Urinary bladder (tissue), 4 donors: Measurements from ENCODE around the gene NRGN. TPM values are rescaled to one million over a fixed set of nuclear protein-coding genes. Genes with fewer than 3 reads are reported as not detected.

Experiments
- DNase-seq: peaks from one replicate; pipeline ENCODE4 v3.0.0-alpha.2; 2015; ENCODE audit errors: extremely low spot score
- H3K27ac ChIP-seq: one replicate; pipeline ENCODE4 v1.5.1; 2013; ENCODE audit warnings: low read depth, mild to moderate bottlenecking, moderate library complexity
- H3K36me3 ChIP-seq: one replicate; pipeline ENCODE4 v1.6.1; 2013; ENCODE audit warnings: mild to moderate bottlenecking, moderate library complexity; ENCODE audit not compliant: insufficient read depth
- H3K4me1 ChIP-seq: one replicate; pipeline ENCODE4 v1.6.1; 2013; ENCODE audit warnings: mild to moderate bottlenecking, moderate library complexity; ENCODE audit not compliant: insufficient read depth
- H3K4me3 ChIP-seq: one replicate; pipeline ENCODE4 v1.5.1; 2013; ENCODE audit warnings: low read depth, low read length
- WGBS: extraction: QIAGEN DNeasy Blood & Tissue Kit; methylation state at CpG from one replicate; pipeline ENCODE4 v1.1.7; 2013; 5-methylcytosine and 5-hydroxymethylcytosine counted together
- polyA plus RNA-seq: library from polyadenylated mRNA; stranded (reverse); fragments of 200-250 nt; gene quantifications from one replicate; pipeline ENCODE4 v1.2.3, GENCODE V29; 2013
- total RNA-seq: library from RNA; depleted of rRNA; stranded (reverse); fragments of >200 nt; gene quantifications from one replicate; pipeline ENCODE4 v1.2.3, GENCODE V29; 2014
- donor health status: healthy with polysubstance abuse.
- donor health status: healthy.

NRGN gene
- total and polyA plus RNA-seq, 2 donors = 0.37 to 5.1 TPM

DNA sequence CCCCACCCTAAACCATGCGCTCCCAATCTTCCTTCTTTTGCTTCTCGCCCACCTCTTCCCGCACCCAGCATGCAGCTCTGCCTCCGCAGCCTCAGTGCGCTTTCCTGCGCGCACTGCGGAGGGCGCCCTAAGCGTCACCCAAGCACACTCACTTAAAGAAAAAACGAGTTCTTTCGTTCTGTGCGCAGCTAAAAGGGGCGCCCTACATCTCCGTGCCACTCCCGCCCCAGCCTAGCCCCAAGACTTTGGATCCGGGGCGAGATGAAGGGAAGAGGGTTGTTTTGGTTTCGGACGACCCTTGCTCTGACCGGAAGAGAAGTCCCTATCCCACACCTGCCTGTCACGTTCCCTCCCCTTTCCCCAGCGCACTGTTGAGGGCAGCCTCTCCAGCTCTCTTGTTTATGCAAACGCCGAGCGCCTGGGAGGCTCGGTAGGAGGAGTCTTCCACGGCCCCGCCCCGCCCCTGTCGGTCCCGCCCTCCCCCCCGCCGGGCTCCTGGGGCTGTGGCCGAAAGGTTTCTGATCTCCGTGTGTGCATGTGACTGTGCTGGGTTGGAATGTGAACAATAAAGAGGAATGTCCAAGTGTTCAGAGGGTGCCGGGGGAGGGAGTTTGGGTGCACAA lies 7.0 kb downstream of the NRGN start:
- 3% methylated on average over 37 of the region's 37 CpGs for WGBS
- no peak for DNase-seq
- peak overlapping the region; percentile 21 for H3K4me3 ChIP-seq
- no peaks in the 10 kb centered on the region for H3K36me3 ChIP-seq
- H3K27ac ChIP-seq = peak overlapping the region; percentile 26
- H3K4me1 ChIP-seq = no peaks in the 10 kb centered on the region

DNA sequence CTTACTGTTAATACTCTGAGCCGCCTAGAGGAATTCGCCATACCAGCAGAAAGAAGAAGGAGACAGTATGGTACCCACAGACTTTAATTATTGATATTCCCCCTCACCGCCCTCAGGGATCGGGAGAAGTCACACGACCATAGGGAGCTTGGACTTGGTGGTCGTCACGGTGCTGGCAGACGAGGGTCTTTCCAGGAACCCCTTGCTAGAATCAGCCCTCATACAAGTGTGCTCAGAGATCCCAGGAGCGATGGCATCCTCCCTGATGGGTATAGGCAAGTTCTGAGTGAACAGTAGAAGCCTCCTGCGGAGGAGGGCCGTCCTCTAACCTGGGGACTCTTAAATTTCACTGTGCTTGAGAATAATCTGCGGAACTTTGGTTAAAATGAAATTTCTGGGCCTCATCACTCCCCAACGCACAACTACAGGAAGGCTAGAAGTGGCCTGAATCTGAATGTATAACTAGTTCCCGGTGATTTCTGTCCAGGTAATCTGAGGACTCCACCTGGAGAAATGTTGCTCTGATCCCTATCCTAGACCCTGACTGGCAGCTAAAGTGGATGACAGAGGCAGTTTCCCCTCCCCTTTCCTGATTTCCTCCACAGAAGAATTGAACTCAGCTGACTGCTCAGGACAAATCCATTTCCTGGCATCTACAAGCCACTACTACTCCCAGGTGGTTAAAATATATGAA lies 7.8 kb downstream of the NRGN start:
- DNase-seq = no peak
- no peaks in the 10 kb centered on the region for H3K4me1 ChIP-seq
- WGBS = 37% methylated on average over 14 of the region's 14 CpGs
- no peak overlapping the region for H3K27ac ChIP-seq
- H3K36me3 ChIP-seq = no peaks in the 10 kb centered on the region
- no peak overlapping the region for H3K4me3 ChIP-seq

DNA sequence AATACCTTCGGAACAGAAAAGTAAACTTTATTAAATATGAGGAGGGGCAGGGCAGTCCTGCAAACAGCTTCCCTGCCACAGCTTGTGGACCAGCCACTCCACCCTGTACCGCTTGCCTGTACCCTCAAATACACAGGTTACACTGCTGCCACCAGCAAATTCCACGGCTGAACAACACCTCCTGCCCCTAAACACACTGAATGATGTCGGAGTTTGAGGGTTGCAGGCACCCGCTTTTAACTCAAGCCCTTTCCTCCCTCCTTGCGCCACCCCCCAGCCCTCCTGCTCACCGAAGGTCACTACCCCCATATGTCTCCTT lies 8.3 kb downstream of the NRGN start:
- WGBS = 31% methylated on average over 7 of the region's 7 CpGs
- no peaks in the 10 kb centered on the region for H3K4me1 ChIP-seq
- DNase-seq = no peak
- H3K36me3 ChIP-seq = no peaks in the 10 kb centered on the region
- H3K27ac ChIP-seq = peak overlapping the region; percentile 13
- no peak overlapping the region for H3K4me3 ChIP-seq

DNA sequence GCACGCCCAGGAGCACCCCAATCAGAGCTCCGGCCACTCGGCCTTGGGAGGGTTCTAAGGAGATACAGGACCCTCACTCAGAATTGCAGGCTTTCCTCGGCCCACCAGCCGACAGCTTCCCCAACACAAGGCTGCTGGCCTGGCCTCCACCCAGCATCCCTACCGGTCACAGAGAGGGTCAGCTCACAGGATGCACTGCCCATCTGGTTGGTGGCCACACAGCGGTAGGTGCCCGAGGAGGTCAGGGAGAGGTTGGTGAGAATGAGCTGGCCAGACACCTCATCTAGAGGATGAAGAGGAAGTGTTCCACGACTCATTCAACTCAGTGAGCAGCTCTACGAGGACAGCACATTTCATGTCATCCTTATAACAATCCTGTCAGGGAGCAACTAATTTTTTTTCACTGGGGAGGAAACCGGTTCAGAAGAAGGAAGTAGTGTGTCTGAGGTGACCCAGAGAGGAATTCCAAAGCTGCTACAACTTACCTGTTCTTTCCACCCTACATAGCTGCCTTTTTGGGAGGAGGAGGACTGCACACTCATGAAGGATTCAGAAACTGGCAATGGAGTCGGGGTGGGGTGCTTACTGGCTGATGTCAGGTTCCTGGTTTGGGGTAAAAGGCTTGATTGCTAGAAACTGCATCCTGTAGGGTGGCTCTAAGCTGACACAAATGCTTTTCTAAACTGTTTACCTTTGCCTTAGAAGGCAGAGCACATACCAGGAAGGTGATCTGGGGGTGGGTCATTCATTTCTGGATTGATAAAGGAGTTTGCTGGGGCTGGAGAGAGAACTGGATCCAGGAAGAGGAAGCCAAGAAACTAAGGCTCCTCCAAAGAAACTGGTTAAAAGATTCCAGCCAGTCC lies 9.0 kb downstream of the NRGN start:
- Histone ChIP-seq H3K36me3 (no peaks in the 10 kb centered on the region), H3K4me1 (no peaks in the 10 kb centered on the region), H3K4me3 (no peak overlapping the region), H3K27ac (peak overlapping the region; percentile 13)
- 21% methylated on average over 12 of the region's 12 CpGs for WGBS
- no peak for DNase-seq

DNA sequence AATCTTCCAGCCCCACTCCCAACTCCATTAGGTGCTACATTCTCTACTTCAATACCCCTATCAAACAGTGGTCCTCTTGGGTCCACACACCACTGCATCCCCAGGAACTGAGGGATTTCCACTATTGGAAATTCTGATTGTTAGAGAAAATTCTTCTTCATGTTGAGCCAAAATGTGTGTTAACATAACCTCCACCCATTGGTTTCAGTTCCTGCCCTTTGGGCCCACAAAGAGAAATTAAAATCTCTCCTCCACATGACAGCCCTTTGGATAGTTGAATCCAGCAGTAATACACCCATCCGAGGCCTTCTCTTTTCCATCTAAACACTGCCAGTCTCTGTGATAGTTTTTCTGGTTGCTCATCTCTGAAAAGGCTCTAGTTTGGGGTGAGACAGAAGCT lies 10.2 kb downstream of the NRGN start:
- Histone ChIP-seq H3K4me3 (no peak overlapping the region), H3K27ac (no peak overlapping the region), H3K4me1 (no peaks in the 10 kb centered on the region), H3K36me3 (no peaks in the 10 kb centered on the region)
- WGBS = 55% methylated on average over 1 of the region's 1 CpG
- DNase-seq = no peak

DNA sequence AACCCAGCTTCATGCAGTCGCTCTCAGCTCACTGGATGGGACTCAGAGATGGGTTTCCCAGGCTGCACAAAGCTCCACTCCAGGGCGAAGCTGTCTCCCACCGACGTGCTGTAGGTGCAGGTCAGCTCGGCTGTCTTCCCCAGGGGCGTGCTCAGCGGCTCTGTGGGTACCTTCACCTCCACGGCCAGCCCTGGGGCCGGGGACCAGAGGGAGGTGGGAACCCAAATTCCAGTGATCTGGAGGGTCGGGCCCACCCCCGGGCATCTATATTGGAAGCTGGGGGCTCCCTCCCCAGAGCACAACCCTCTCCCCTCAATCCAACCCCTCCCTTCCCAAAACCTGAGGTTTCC lies 11.6 kb downstream of the NRGN start:
- H3K36me3 ChIP-seq = no peaks in the 10 kb centered on the region
- peak overlapping the region; percentile 89 for H3K27ac ChIP-seq
- H3K4me1 ChIP-seq = no peaks in the 10 kb centered on the region
- WGBS = 27% methylated on average over 11 of the region's 11 CpGs
- H3K4me3 ChIP-seq = peak overlapping the region; percentile 17
- DNase-seq = no peak

DNA sequence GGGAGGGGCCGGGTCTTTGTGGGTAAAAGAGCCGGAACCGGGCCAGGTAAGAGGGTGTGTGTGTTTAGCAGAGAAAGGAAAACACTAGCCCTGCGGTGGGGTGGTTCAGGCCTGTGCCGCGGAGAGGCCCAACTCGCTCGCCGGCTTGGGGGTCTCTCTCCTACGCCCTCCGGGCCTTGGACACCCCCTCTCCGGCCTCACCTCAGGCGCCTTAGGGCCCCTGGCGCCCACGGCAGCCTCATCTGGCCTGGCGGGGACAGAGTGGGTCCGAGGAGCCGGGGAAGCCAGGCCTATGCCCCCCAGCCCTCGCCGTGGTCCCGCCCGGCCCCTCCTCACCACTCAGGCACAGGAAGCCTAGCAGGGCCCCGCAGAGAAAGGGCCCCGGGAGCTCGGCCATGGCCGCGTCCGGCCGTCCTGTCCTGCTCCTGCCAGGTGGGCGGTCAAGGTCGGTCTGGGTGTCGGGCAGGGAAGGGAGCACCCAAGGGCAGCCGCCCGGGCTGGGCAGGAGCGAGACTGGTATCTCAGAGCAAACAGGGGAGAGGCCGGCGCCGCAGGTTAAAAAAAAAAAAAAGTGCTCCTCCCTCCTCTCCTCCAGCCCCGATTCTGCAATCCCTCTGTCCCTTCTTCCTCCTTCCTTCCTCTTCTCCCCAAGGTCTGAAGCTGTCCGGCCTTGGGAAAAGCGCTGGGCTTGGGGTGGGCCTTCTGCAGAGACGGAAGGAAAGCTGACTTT lies 12.2 kb downstream of the NRGN start, which contains the start of gene VSIG2:
Gene VSIG2, minus strand, starts transcription at position 515 of the 730 bp plus-strand sequence. Its CDS starts 118 bp downstream, at position 397.
- WGBS = 25% methylated on average over 42 of the region's 42 CpGs
- Histone ChIP-seq H3K27ac (peak within 1 kb of the TSS; percentile 89), H3K4me3 (peak within 1 kb of the TSS; percentile 17), H3K36me3 (no peaks in the 10 kb centered on the region), H3K4me1 (no peaks in the 10 kb centered on the region)
- DNase-seq = no peak

DNA sequence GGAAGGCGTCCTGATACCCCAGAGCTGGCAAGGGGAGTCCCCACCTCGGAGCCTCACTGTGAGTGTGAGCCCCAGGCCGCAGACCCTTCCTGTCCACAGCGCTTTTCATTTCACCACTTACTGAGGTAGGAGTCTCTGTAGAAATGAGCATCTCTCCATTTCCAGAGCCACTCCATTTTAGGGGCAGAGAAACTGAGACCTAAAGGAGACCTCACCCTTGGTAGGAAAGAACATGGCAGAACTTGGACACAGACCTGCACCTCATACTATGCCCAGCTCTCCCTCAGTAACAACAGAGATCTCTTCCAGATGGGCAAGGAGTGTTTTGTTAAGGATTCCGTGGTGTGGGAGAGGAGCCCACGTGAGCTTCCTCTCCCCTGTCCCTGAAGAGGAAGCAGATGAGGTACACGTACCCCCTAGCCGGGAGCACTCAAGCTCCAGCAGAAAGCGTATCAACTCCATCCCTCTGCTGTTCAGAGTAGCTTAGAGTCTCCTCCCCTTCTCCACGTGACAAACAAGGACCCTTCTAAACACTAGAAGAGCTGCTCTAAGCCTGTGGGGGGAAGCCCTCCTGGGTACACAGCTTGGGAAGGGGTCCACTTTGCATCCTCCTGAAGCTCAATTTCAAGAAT lies 12.8 kb downstream of the NRGN start:
- WGBS = 26% methylated on average over 10 of the region's 10 CpGs
- DNase-seq = no peak
- Histone ChIP-seq H3K27ac (no peak overlapping the region), H3K4me3 (no peak overlapping the region), H3K36me3 (no peaks in the 10 kb centered on the region), H3K4me1 (no peaks in the 10 kb centered on the region)

DNA sequence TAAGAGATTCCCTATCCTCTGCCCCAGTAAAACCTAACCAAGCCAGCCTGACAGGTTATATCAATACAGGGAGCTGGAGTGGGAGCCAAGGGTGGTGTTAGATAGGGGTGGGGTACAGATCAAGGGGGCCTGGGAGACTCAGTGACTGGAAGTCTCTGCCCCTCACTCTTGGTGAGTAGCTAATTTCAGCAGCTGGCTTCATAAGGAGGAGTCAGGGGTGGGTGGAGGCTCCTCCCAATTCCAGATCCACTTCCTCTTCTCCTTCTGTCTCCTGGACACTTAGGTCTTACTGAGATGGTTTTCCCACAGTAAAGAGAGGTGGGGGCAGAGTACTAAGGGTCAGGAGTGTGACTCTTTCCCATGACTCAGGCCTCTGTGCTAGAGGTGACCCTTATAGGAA lies 13.5 kb downstream of the NRGN start:
- no peaks in the 10 kb centered on the region for H3K4me1 ChIP-seq
- no peaks in the 10 kb centered on the region for H3K36me3 ChIP-seq
- no peak overlapping the region for H3K27ac ChIP-seq
- no peak overlapping the region for H3K4me3 ChIP-seq
- no peak for DNase-seq

DNA sequence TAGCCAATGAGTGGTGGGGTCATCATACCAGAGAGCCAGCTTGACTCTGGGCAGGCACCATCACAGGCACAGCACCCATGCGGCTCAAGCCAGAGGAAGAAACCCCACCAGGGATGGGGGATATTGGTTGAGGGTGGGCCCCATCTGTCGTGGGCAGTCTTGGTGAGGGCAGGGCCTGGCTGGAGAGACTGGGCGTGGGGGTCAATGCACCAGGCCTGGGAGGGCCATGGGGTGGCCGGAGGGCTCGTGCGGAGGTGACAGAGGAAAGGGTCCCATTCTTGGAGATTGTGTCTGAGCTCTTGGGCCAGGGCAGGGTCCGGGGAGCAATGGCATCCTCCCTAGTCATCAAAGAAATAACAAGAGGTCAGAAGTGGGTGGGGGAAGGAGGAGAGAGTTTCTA lies 13.9 kb downstream of the NRGN start:
- no peaks in the 10 kb centered on the region for H3K36me3 ChIP-seq
- no peak overlapping the region for H3K4me3 ChIP-seq
- 78% methylated on average over 7 of the region's 7 CpGs for WGBS
- no peak overlapping the region for H3K27ac ChIP-seq
- H3K4me1 ChIP-seq = no peaks in the 10 kb centered on the region
- DNase-seq = no peak

DNA sequence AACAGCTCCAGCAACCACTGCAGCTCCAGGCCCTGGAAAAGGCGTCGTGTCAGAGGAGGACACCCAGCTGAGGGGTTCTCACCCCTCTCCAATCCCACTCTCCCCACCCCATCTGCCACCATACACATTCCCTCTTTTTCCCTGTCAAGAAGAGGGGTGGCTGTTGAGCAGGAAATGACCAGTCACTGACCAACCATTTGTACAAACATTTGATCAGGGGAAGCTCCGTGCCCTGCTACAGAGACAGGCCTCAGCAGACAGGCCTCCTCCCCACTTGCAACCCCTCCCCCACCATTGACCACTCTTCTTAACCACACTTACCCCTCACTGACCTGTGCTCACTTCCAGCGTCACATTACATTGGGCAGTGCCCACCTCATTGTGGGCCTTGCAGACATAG lies 14.6 kb downstream of the NRGN start:
- no peak for DNase-seq
- 54% methylated on average over 4 of the region's 4 CpGs for WGBS
- Histone ChIP-seq H3K36me3 (no peaks in the 10 kb centered on the region), H3K4me3 (no peak overlapping the region), H3K27ac (no peak overlapping the region), H3K4me1 (no peaks in the 10 kb centered on the region)

DNA sequence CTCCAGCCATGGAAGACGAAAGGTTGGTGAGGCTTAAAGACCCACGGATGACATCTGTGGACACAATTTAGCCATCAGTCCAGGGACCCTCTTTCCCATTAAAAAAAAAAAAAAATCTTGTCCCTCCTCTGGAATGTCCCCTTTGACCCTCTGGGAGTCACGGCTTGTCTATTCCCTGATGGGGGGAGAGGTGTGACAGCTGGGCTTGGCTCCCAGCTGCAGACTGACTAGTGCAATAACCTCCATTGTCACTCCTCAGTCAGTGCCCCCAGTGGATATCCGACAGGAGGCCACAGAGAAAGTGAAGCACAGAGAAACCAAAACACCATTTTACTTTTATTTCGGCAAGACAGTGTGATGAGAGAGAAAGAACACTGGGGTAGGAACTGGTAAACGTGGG lies 15.0 kb downstream of the NRGN start:
- WGBS = 57% methylated on average over 6 of the region's 6 CpGs
- no peaks in the 10 kb centered on the region for H3K4me1 ChIP-seq
- H3K36me3 ChIP-seq = no peaks in the 10 kb centered on the region

DNA sequence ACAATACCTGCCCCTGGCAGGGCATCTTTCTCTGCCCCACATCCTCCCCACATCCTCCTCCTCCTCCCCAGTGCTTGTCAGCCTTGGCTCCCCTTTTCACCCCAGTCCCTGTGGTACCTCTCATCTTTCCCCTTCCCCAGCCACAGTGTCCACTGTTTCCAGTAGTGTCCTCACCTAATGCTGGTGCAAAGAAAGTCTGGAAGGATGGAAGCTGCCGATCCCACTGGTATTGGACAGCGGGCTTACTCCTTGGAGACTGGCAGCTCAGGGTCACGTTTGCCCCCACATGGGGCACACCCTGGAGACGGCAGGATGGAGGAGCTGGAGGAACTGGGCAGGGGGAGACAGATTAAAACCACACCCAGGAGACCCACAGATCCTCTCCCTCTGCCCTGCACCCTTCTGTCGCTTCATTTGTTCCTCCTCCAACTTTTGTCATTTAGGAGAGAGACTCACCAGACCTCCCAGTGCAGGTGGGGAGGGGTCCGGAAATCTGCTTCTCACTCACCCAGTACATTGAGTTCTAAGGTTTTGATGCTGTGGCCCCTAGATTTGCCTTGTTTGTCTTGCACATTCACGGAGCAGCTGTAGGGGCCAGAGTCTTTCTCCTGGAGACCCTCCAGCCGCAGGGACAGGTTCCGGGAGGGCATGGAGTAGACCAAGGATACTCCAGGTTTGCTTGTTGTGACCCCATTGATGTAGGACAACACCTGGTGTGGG lies 16.5 kb downstream of the NRGN start:
- Histone ChIP-seq H3K27ac (no peak overlapping the region), H3K4me1 (no peaks in the 10 kb centered on the region), H3K4me3 (no peak overlapping the region), H3K36me3 (no peaks in the 10 kb centered on the region)
- WGBS = 28% methylated on average over 9 of the region's 9 CpGs
- DNase-seq = no peak

More for the DNA sequence above, 15.0 kb downstream of the NRGN start:
- no peak overlapping the region for H3K4me3 ChIP-seq
- DNase-seq = no peak
- no peak overlapping the region for H3K27ac ChIP-seq
